ENCODE measurements around the gene PIK3C2G. TPM values are rescaled to one million over a fixed set of nuclear protein-coding genes. Genes with fewer than 3 reads are reported as not detected.

The PIK3C2G gene
- total and polyA plus RNA-seq, 10 of the 15 experiments (the other 5 are each of a cell fraction or from before 2014, with no cell fraction given), result not detected

GRCh38 chr12:18224745-18225144 is 36.6 kb upstream of the PIK3C2G start (continued):
- TF ChIP-seq CUX1 (IDR thresholded peaks at IDR 0.05; ENCODE audit: insufficient replicate concordance, low read depth, low read length) (no peak), NFXL1 (IDR thresholded peaks at IDR 0.05; ENCODE audit: borderline replicate concordance) (no peak), IRF3 (IDR thresholded peaks at IDR 0.05) (no peak), ESRRA (IDR thresholded peaks at IDR 0.05; ENCODE audit: low read length) (no peak), IKZF2 (IDR thresholded peaks at IDR 0.05) (no peak), CTCF (IDR thresholded peaks at IDR 0.05 in 2 of 3, conservative IDR thresholded peaks at IDR 0.05 in 1 of 3; ENCODE audit: control insufficient read depth in 2 of 3, extremely low read depth in 1 of 3, insufficient read depth in 1 of 3, low read depth in 3 of 3, low read length in 3 of 3) (peak; percentile 8 to 40 (median 22); a peak in 2 of 6 replicates), STAT1 (conservative IDR thresholded peaks at IDR 0.05) (no peak), RFX5 (IDR thresholded peaks at IDR 0.05; ENCODE audit: low read depth, low read length) (no peak)

All from GM12878 (cell line).